Mucosa of gallbladder (tissue), 1 donor: ENCODE results near the gene NAA40. TPM values are rescaled to one million over a fixed set of nuclear protein-coding genes. Genes with fewer than 3 reads are reported as not detected.
"Not testable (repeated sequence)": the region's sequence is repeated elsewhere in the genome, so short reads cannot be mapped to it uniquely, and the experiment has no call there.

Experiments
- DNase-seq: peaks from one replicate; pipeline ENCODE4 v3.0.0-alpha.2; 2020; ENCODE audit warnings: low spot score
- total RNA-seq: library from RNA; stranded (reverse); gene quantifications from one replicate; pipeline ENCODE4 v1.2.1, GENCODE V29; 2021
- donor health status: DM: no; HTN: no; CAD: no.

Gene NAA40
- total RNA-seq, 1 donor from 2014 or later: 26.2 TPM

DNA sequence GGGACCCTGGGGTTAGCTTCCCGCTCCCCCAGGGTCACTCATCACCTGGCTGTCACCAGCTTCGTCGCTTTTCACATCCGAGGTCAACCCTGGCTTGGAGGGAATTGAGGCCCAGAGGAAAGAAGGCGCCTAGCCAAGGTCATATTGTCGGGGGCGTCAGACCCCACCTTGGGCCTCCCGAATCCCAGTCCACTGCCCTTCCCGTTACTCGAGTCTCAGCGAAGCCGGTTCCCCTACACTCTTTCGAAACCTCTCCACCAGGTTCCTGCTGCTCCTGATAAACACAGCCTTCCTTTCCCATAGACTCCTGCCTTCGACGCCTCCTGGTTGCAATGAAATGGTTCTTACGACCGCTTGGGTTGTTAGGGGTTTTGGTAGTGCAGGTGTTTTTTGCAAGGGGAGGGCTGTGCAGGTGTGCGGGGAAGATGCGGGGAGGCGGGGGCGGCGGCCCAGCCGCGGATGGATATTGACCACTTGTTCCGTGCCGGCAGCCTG is 642 bp downstream of the NAA40 start:
- DNase-seq: no peak

DNA sequence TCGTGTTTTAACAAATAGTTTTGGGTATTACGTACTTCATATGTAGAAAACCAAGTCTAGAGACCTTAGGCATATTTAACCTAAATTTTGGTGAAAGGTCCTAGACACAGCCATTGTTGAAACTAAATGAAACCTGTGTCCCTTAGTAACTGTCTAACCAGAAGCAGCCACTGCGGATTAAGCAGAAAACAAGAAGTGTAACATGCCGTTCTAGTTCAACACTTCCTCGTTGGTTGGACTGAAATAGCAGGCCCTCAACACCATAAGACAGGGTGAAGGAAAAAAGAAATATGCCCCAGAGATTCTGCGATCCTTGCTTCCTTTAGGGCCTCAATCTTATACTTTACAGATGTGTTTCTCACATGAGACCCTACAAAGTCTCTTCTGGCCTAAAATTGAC is 2.0 kb downstream of the NAA40 start:
- no peak for DNase-seq

DNA sequence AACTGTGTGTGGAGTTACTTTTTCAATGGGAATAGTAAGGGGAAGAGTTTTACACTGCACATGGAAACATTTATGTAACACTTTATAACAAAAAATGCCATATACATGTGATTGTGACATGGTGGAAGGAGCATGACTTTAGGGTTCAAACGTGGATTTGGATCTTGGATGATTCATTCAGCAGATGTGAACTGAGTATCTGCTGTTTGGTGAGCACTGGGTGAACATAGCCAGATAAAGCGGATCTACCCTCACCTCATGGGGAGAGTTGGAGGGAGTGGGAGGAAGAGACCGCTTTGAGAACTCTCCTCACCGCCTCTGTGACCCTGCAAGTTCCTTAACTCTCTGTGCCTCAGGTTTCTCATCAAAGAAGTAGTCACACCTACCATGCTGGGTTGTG is 3.1 kb downstream of the NAA40 start:
- no peak for DNase-seq

DNA sequence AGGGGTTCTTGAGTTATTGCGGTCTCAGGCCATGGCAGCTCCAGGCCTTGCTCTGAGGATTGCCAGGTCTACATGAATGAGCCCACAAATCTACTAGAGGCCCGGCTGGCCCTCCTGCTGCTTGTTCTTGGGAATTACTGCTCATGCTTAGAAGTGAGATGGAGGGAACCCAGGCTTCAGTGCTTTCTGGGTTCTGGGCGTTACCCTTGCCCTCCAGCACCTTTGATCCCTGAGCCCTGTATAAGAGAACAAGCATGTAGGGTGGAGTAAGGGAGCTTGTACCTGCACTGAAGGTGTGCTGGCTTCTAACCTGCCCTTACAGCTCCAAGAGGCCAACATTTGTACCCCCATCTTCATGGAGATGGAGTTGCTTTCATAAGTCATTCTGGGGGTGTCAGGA is 4.0 kb downstream of the NAA40 start:
- no peak for DNase-seq

DNA sequence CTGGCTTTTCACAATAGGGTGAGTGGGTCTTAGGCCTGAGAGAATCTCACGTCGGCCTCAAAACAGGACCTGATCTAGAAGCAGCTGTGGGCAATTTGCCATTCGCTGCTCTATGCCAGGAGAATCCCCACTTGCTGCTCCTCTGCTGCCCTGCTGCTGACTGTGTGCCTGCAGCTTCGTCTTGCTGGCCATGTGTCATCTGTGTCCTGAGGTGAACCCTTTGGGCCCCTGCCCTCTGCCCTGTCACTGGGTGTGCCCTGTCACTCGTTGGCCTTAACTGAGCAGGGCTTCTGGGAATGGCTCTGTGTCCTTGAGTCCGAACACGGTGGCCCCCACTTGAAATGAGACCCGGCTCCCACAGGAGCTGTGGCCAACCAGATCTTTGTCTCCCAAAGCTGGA is 6.2 kb downstream of the NAA40 start:
- no peak for DNase-seq

DNA sequence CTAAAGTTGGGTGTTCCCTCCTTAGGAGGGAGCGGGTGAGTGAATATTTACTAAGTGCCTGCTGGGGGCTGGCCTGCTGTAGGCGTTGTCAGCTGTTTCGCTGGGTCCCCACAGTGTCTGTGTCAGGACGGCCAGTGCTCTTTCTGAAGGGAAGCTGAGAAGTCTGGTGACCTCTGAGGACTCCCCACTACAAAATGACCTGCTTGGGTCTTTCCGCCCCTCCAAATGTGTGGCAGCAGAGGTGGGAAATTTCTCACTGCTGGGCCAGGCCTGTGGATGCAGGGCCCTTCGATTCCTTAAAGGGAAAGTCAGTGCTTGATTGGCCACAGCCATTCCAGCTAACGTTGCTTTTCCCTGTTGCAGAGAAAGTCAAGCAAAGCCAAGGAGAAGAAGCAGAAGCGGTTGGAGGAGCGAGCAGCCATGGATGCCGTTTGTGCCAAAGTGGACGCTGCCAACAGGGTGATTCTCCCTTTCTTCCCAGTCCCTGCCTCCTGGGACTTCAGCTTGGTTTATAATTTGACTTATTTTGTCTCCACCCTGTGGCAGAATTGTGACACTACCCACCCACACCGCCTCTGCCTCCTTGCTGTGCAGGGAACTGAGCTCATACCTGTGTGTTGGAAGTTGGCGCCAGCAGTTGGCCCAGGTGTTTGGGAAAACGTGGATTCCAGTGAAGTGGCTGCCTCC is 6.8 kb downstream of the NAA40 start:
- peak; percentile 69 for DNase-seq

DNA sequence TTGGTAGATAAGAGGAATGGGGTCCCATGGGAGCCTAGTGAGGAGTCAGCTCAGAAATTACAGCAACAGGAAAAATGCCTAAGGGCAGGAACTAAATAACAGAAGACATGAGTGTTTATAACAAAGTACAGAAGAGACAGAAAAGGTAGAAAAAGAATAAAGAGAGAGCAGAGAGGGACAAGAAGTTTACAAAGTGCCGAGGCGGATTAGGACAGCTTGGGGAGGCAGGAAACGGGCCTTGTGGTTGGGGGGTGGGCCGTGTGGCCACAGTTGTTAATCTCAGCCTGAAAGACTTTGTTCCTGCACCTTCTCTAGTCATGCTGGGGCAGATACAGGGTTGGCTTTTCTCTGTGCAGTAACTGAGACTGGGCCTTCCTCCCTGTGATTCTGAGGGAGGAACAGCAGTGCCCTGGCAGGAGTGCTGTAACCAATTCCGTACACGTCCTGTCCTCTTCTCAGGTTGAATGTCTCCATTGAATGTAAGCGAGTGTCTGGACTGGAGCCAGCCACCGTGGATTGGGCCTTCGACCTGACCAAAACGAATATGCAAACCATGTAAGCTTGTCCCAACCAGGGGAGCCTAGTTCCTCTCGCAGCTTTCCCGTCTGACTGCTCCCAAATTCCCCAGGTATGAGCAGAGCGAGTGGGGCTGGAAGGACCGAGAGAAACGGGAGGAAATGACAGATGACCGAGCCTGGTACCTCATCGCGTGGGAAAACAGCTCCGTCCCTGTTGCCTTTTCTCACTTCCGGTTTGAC is 13.2 kb downstream of the NAA40 start:
- no peak for DNase-seq

DNA sequence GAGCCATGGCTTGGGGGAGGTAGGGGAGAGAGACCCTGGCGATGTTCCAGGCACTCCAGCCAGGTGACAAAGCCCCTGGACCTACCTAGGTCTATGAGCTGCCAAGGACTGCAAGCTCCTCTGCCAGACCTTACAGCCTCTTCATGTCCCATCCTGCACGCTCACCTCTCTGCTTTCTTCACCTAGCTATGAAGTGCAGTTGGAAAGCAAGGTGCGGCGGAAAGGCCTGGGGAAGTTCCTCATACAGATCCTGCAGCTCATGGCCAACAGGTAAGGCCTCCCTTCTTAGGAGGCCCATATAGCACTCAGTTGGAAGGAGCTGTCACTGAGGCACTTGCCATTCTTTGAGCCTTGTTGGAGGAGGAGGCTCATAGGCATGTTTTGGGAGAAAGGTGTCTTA is 13.8 kb downstream of the NAA40 start:
- DNase-seq: no peak

DNA sequence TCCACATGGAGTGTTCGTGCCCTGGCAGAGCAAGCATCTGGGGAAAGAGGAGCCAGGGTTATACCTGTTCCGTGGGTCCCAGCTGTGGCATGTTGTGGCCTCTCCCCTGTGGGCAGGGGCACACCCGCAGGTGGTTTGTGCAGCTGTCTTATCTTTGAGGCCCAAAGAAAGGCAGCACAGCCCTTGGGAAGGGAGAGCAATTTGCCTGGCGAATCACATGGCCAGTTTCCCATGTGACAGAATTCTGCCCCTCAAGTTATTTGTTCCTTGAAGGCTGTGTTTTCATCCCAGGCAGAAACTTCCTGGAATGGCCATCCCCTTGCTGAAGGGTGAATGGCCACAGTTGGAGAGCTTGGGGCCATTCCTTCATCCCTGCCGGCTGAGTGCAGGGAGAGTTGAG is 19.2 kb downstream of the NAA40 start:
- no peak for DNase-seq

DNA sequence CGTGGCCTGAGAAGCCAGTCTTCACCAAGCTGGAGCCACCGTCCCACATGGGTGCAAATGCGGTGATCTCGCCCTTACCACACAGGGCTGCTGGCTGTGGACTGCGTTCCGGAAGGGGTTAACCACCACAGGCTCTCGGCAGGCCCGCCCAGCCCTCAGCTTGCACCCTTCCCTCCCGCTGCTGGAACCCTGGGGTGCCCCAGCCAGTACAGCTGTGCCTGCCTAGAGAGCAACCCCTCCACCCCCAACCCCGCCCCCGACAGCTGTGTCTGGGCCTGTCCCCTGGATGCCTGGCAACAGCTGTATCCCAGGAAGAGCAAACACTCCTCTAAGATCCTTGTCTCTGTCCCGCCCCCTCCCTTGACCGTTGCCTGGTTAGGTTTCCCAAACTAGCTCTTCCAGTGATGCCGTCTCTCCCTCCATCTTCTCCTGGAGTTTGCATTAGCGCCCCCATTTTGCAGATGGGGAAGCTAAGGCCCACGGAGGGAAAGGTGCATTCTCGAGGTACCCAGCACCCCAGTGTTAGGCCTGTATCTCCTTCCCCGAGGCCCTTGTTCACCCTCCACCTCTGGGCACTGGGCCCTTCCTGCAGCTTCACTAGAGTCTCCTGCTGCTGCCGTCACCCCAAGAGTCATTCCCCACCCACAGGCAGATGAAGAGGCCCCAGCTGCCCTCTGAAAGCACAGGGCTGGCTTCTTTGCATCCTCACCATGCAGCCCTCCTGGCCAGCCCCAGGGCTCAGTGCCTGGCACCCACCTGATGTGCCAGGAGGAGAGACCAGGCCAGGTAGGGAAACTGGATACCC is 23.0 kb downstream of the NAA40 start:
- DNase-seq: no peak

DNA sequence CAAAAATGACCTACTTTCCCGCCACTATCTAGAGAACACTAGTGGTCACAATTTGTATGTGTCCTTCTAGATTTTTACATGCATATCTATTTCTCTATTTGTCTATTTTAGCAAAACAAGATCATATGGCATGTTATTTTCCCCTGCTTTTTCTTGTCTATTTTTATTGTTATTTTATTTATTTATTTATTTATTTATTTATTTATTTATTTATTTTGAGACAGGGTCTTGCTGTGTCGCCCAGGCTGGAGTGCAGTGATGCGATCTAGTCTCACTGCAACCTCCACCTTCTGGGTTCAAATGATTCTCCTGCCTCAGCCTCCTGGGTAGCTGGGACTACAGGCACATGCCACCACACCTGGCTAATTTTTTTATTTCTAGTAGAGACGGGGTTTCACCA is 25.1 kb downstream of the NAA40 start:
- not testable (repeated sequence) for DNase-seq

DNA sequence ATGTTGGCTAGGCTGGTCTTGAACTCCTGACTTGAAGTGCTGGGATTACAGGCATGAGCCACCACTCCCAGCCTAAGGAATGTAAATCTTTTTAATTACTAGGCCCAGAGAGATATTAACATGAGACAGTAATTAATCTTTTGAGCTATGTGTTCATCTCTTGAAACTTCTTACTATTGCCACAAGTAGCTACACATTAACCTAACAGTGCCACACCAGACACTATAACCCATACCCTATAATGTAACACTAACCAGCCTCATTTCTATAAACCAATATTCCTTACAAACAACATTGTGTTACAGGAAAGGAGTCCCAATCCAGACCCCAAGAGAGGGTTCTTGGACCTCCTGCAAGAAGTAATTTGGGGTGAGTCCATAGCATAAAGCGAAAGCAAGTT is 27.6 kb downstream of the NAA40 start:
- no peak for DNase-seq

DNA sequence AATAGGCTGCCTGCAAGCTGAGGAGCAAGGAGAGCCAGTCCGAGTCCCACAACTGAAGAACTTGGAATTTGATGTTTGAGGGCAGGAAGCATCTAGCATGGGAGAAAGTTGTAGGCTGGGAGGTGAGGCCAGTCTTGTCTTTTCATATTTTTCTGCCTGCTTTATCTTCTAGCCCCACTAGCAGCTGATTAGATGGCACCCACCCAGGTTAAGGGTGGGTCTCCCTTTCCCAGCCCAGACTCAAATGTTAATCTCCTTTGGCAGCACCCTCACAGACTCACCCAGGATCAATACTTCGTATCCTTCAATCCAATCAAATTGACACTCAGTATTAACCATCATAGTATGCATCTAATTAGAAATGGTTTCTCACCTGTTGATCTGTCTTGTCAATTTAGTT is 30.7 kb downstream of the NAA40 start:
- no peak for DNase-seq

DNA sequence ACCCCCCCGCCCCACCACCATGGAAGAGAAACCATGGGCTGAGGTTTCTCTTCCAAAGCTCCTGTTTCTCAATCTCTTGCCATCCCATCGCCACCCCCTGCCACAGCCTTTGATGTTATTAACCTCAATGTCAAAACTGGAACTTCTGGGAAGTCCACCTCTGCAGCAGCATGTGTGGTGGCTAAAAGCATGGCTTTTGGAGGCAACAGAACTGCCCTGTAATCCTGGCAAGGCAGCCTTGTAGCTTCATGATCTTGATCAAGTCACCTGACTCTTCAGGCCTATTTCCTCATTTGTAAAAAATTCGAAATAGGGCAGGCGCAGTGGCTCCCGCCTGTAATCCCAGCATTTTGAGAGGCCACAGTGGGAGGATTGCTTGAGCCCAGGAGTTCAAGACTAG is 32.1 kb downstream of the NAA40 start:
- no peak for DNase-seq

DNA sequence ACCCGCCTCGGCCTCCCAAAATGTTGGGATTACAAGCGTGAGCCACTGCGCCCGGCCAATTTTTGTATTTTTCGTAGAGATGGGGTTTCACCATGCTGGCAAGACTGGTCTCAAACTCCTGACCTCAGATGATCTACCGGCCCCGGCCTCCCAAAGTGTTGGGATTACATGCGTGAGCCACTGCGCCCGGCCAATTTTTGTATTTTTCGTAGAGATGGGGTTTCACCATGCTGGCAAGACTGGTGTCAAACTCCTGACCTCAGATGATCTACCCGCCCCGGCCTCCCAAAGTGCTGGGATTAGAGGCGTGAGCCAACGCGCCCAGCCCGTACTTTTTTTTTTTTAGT is 35.1 kb downstream of the NAA40 start:
- DNase-seq: not testable (repeated sequence)

DNA sequence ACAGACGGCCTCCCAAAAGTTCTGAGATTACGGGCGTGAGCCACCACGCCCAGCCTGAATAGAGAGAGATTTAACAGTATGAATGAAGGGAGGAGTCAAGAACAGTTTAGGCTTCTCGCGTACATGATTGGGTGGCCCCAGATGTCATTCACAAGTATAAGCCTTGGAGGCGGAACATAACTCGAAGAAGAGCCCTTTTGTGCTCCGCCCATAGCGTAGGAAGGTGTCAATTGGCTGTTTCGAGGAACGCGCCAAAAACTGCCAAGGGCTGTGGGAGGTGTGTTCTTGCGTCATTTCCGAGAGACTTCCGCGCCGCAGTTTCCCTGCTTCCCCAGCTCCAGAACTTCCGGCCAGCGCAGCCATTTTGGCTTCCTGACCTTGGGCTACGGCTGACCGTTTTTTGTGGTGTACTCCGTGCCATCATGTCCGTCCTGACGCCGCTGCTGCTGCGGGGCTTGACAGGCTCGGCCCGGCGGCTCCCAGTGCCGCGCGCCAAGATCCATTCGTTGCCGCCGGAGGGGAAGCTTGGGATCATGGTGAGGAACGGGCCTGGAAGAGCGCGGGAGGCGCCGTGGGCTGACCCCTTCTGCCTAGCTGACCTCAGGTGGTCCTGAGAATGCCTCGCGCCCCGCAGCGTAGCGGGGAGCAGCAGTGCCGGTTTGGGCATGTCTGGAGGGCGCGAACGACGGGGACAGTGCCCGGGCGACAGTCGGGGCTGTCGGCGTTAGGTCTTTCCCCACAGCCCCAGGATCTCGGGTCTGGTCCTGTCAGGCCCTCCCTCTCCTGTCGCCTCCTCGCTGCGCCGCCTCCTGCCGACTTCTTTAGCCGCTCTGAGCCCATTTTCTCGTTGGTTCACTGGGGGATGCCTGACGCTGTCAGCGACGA is 35.7 kb downstream of the NAA40 start, which contains the start of gene COX8A:
Gene COX8A, plus strand, starts transcription at position 362 of the 885 bp plus-strand sequence. Its CDS starts 61 bp downstream, at position 423.
- DNase-seq: peak; percentile 99

DNA sequence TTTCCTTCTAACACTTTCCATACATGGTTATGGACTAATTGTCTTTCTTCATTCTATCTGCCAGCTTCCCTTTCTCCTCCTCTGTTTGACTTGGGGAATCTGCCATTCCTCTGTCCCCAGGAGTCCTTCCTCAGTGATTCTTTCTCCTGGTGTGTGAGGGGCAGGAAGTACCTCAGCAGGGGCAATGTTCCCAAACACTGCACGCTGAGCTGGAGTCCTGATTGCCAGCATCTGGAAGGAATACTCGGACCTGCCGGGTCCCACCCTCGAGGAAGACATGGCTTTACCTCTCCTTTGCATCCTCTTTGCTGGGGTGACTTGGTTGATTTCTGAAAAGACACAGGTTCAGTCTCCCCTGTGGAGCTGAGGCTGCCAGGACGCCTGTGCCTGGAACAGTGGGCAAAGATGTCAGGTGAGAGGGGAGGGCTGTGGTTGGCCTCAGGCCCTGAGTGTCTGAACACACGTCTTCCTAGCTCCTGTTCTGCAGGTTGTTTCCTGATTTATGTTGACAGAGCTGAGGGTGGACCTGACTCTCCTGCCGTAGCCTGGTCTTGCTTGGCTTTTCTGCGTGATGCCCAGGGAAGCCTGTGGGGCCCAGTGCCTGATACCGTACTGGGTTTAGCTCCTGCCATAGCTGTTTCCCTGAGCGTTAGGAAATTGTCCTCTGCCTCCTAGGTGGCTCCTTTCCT is 39.9 kb downstream of the NAA40 start:
- DNase-seq: no peak

DNA sequence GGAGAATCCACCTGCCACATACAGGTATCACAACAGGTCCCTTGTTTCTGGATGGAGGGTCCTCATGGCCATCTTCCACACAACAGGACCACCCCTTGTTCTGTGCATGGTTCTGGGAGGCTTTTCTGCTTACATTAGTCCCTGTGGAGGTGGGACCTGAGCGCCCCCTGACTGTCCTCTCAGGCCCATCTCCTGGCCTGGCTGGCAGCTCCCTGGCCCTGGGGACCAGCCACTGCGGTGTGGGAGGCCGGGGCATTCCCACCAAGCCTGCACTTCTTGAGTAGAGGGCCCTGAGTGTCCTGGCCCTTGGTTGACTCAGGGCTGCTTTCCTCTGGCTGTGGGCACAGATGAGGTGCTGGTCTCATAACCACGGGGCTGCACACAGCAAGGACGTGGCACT is 40.6 kb downstream of the NAA40 start:
- no peak for DNase-seq

DNA sequence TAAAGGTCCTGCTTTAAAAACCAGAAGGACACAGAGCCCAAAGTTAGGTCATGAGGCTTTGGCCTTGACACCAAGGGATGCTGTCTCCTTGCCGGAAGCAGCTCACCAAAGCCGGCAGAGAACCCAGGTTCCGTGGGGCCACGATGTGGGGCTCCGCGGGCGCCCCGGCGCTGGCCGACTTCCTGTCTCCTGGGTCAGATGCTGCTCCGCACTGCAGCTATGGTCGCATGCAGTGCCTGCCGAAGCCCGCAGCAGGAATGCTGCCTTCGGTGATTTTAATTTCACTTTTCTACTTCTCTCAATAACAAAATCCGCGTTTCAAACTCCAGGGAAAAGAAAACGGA is 47.0 kb downstream of the NAA40 start:
- DNase-seq: peak; percentile 27

DNA sequence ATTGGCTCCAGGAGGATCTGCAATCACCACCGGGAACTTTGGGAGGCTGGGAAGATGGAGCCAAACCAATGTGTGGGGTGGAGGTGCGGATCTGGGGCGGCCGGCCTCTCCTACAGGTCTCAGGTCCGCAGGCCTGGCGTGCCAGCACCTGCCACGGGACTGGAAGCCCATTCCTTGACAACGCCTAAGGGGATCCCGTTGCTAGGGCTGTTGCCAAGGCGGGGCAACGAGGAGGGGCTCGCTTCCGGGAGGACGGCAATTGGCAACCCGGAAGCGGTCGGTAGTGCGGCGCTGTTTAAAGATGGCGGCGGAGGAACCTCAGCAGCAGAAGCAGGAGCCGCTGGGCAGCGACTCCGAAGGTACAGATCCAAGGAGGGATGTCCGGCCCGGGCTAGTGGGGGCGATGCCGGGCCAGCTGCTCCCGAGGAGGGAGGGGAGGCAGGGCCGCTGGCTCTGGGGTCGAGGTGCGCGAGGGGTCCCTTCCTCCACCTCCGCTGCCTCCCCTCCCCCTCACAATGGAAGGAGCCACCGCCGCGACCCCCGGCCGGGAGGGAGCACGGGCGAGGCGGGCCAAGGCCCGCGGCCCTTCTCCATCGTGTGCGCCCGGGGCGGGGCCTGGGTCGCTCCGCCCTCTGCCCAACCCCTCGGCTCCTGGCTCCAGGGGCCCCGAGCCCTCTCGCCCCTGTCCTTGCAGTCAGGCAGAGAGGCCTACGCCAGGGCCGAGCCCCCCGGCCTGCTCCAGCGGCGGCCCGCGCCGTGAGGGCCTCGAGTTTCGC is 47.5 kb downstream of the NAA40 start, which contains the start of gene OTUB1:
Gene OTUB1, plus strand, starts transcription at position 283 of the 776 bp plus-strand sequence. Its CDS starts 19 bp downstream, at position 302.
- DNase-seq: peak; percentile 90
